H9 (cell line): Measurements from ENCODE around the gene SPATA16. TPM values are rescaled to one million over a fixed set of nuclear protein-coding genes. Genes with fewer than 3 reads are reported as not detected.

Experiments
- DNase-seq: peaks from one replicate; pipeline ENCODE4 v3.0.0-alpha.2; 2017
- H2AFZ ChIP-seq: one replicate; pipeline ENCODE4 v1.6.1; 2013; ENCODE audit warnings: mild to moderate bottlenecking, low read length, control low read depth, moderate library complexity
- H2AK5ac ChIP-seq: 2 replicates; pipeline ENCODE4 v1.6.1; 2013; ENCODE audit warnings: low read length, control low read depth, mixed read lengths; ENCODE audit not compliant: insufficient read length
- H2BK120ac ChIP-seq: one replicate; pipeline ENCODE4 v1.6.1; 2013; ENCODE audit warnings: low read depth, mild to moderate bottlenecking, low read length, control low read depth, inconsistent platforms; ENCODE audit not compliant: poor library complexity, severe bottlenecking
- H2BK12ac ChIP-seq: 2 replicates; pipeline ENCODE4 v1.6.1; 2013; ENCODE audit warnings: low read length, control low read depth, mixed read lengths, low read depth; ENCODE audit not compliant: insufficient read length
- H2BK15ac ChIP-seq: 2 replicates; pipeline ENCODE4 v1.6.1; 2013; ENCODE audit warnings: low read depth, low read length, control low read depth
- H2BK20ac ChIP-seq: one replicate; pipeline ENCODE4 v1.6.1; 2013; ENCODE audit warnings: low read depth, mild to moderate bottlenecking, low read length, control low read depth, inconsistent platforms; ENCODE audit not compliant: poor library complexity, severe bottlenecking
- H2BK5ac ChIP-seq: 2 replicates; pipeline ENCODE4 v1.6.1; 2013; ENCODE audit warnings: low read length, control low read depth, mixed read lengths; ENCODE audit not compliant: insufficient read length
- H3K14ac ChIP-seq: 2 replicates; pipeline ENCODE4 v1.6.1; 2013; ENCODE audit warnings: low read length, control low read depth; ENCODE audit not compliant: insufficient read depth
- H3K18ac ChIP-seq: 2 replicates; pipeline ENCODE4 v1.6.1; 2013; ENCODE audit warnings: low read depth, mild to moderate bottlenecking, mixed read lengths, low read length, control low read depth; ENCODE audit not compliant: insufficient read length
- H3K23ac ChIP-seq: 2 replicates; pipeline ENCODE4 v1.6.1; 2013; ENCODE audit warnings: low read length, control low read depth, mixed read lengths, low read depth; ENCODE audit not compliant: insufficient read length
- H3K23me2 ChIP-seq: 2 replicates; pipeline ENCODE4 v1.6.1; 2013; ENCODE audit warnings: low read depth, mild to moderate bottlenecking, mixed read lengths, low read length, control low read depth; ENCODE audit not compliant: insufficient read length, poor library complexity, severe bottlenecking
- H3K27ac ChIP-seq: 2 replicates; pipeline ENCODE4 v1.5.1; 2013; ENCODE audit warnings: low read length, control low read depth, mixed read lengths, low read depth; ENCODE audit not compliant: insufficient read length
- H3K27me3 ChIP-seq: 2 replicates; pipeline ENCODE4 v1.6.1; 2013; ENCODE audit warnings: low read length, control low read depth, inconsistent platforms; ENCODE audit not compliant: insufficient read depth
- H3K4ac ChIP-seq: 2 replicates; pipeline ENCODE4 v1.6.1; 2013; ENCODE audit warnings: low read depth, mild to moderate bottlenecking, control low read depth, inconsistent platforms, low read length, moderate library complexity
- H3K4me1 ChIP-seq: 2 replicates; pipeline ENCODE4 v1.6.1; 2013; ENCODE audit warnings: low read length, control low read depth, inconsistent platforms; ENCODE audit not compliant: insufficient read depth
- H3K4me2 ChIP-seq: 2 replicates; pipeline ENCODE4 v1.6.1; 2013; ENCODE audit warnings: low read length, control low read depth, mixed read lengths; ENCODE audit not compliant: insufficient read length, insufficient read depth
- H3K56ac ChIP-seq: 2 replicates; pipeline ENCODE4 v1.6.1; 2013; ENCODE audit warnings: low read depth, mild to moderate bottlenecking, mixed read lengths, low read length, control low read depth; ENCODE audit not compliant: insufficient read length
- H3K79me1 ChIP-seq: 2 replicates; pipeline ENCODE4 v1.6.1; 2013; ENCODE audit warnings: low read depth, mild to moderate bottlenecking, moderate library complexity, low read length, control low read depth, inconsistent platforms; ENCODE audit not compliant: insufficient read depth, poor library complexity, severe bottlenecking
- H3K79me2 ChIP-seq: 2 replicates; pipeline ENCODE4 v1.6.1; 2013; ENCODE audit warnings: low read length, control low read depth, inconsistent platforms; ENCODE audit not compliant: insufficient read depth
- H3K9ac ChIP-seq: 2 replicates; pipeline ENCODE4 v1.6.1; 2013; ENCODE audit warnings: low read length, control low read depth, mixed read lengths; ENCODE audit not compliant: insufficient read length; ENCODE audit errors: extremely low read depth
- H3K9me3 ChIP-seq: one replicate; pipeline ENCODE4 v1.6.1; 2013; ENCODE audit warnings: low read depth, low read length, inconsistent platforms; ENCODE audit not compliant: control insufficient read depth
- H3T11ph ChIP-seq: one replicate; pipeline ENCODE4 v1.6.1; 2013; ENCODE audit warnings: mild to moderate bottlenecking, low read length, control low read depth, inconsistent platforms
- H4K20me1 ChIP-seq: one replicate; pipeline ENCODE4 v1.6.1; 2013; ENCODE audit not compliant: control insufficient read depth, insufficient read length, insufficient read depth
- H4K5ac ChIP-seq: 2 replicates; pipeline ENCODE4 v1.6.1; 2013; ENCODE audit warnings: low read depth, mild to moderate bottlenecking, mixed read lengths, low read length, control low read depth; ENCODE audit not compliant: insufficient read length
- H4K8ac ChIP-seq: replicated peaks from 2 replicates; pipeline ENCODE4 v1.6.1; 2013; ENCODE audit warnings: low read length, control low read depth, mixed read lengths, low read depth; ENCODE audit not compliant: insufficient read length
- H4K91ac ChIP-seq: 2 replicates; pipeline ENCODE4 v1.6.1; 2013; ENCODE audit warnings: low read depth, mild to moderate bottlenecking, moderate library complexity, mixed read lengths, low read length, control low read depth; ENCODE audit not compliant: insufficient read length
- H3K27ac Mint-ChIP-seq, 3 experiments: 2 replicates in 2 of 3; 3 replicates in 1 of 3; pipeline ENCODE4 v1.8.0; 2020 to 2021; ENCODE audit warnings: mixed read lengths in 3 of 3, mild to moderate bottlenecking in 1 of 3, moderate library complexity in 1 of 3
- H3K27me3 Mint-ChIP-seq: 2 replicates; pipeline ENCODE4 v1.8.0; 2021; ENCODE audit warnings: low read depth, mild to moderate bottlenecking, moderate library complexity, mixed read lengths
- H3K36me3 Mint-ChIP-seq, 3 experiments: 2 replicates in 2 of 3; 3 replicates in 1 of 3; pipeline ENCODE4 v1.8.0; 2020 to 2021; ENCODE audit warnings: low read depth in 3 of 3, mixed read lengths in 3 of 3; ENCODE audit not compliant: insufficient read depth in 1 of 3
- H3K4me1 Mint-ChIP-seq, 2 experiments: 2 replicates each; pipeline ENCODE4 v1.8.0; 2020; ENCODE audit warnings: mixed read lengths in 2 of 2
- H3K4me3 Mint-ChIP-seq, 2 experiments: 2 replicates in 1 of 2; 3 replicates in 1 of 2; pipeline ENCODE4 v1.8.0; 2020 to 2021; ENCODE audit warnings: mild to moderate bottlenecking in 2 of 2, mixed read lengths in 2 of 2, moderate library complexity in 1 of 2
- H3K9me3 Mint-ChIP-seq, 2 experiments: 2 replicates in 1 of 2; 3 replicates in 1 of 2; pipeline ENCODE4 v1.8.0; 2020; ENCODE audit warnings: mild to moderate bottlenecking in 2 of 2, mixed read lengths in 2 of 2, moderate library complexity in 1 of 2
- WGBS: extraction: QIAGEN DNeasy Blood & Tissue Kit; methylation state at CpG from one replicate; pipeline ENCODE4 v1.1.7; 2013; ENCODE audit warnings: missing lambda C conversion rate, low lambda C conversion rate, mixed read lengths; ENCODE audit not compliant: insufficient read length; ENCODE audit errors: extremely low coverage; 5-methylcytosine and 5-hydroxymethylcytosine counted together
- total RNA-seq: library from RNA; stranded (reverse); gene quantifications from 2 replicates; pipeline ENCODE4 v1.2.1, GENCODE V29; 2021
- TF ChIP-seq, protein P1 (sequence below): fragments of 200-600 bp; sonication (generic); conservative IDR thresholded peaks from 3 replicates; pipeline ENCODE4 v1.8.0; 2021; ENCODE audit warnings: antibody characterized with exemption, mild to moderate bottlenecking

SPATA16 gene
- total RNA-seq, 1 experiment from 2014 or later, result not detected

DNA sequence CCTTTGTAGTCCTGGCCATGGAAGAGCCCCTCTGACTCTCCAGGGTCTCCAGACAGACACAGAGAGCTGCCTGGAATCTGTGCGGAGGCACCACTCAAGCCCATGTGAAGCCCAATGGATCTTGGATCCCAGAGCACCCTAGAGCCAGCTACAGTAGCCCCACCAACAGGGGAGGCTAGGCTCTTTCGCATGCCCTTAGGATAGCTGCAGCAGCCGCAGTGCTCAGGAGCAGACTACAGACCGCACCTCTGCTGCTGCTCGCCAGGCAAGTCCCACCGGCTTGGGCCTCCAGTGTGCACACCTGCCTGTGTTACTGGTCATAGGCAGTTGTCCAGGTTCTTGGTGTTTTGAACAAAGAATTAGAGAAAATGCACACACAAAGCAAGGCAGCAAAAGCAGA, 131.6 kb downstream of the SPATA16 start:
- no peak overlapping the region for H2BK12ac ChIP-seq
- H4K20me1 ChIP-seq, result no peaks in the 10 kb centered on the region
- H3K18ac ChIP-seq, result no peak overlapping the region
- H2BK120ac ChIP-seq, result no peak overlapping the region
- no peak overlapping the region for H4K91ac ChIP-seq
- H3K23ac ChIP-seq, result no peak overlapping the region
- no peak overlapping the region for H2BK15ac ChIP-seq
- H4K8ac ChIP-seq, result no peak overlapping the region
- H3K4me1 ChIP-seq, result no peaks in the 10 kb centered on the region
- H3K27ac Mint-ChIP-seq, result no peak overlapping the region
- no peaks in the 10 kb centered on the region for H3K79me1 ChIP-seq
- no peak overlapping the region for H3K4me3 Mint-ChIP-seq
- H3K4me1 Mint-ChIP-seq, result peaks cover 3 to 9% of the 10 kb centered on the region in 2 experiments; a peak in 3 of 4 replicates
- H3K9me3 ChIP-seq, result no peaks in the 10 kb centered on the region
- H3K56ac ChIP-seq, result no peak overlapping the region
- H3K14ac ChIP-seq, result no peak overlapping the region
- no peak overlapping the region for H3K4ac ChIP-seq
- no peak overlapping the region for H4K5ac ChIP-seq
- peak; percentile 32 for DNase-seq
- H3K9me3 Mint-ChIP-seq, result no peaks in the 10 kb centered on the region; a peak in 1 of 5 replicates
- no peak overlapping the region for H3K4me2 ChIP-seq
- no peaks in the 10 kb centered on the region for H3K27me3 Mint-ChIP-seq
- no peak overlapping the region for H3K9ac ChIP-seq
- no CpG with 5 or more reads among the region's 6 CpGs for WGBS
- TF ChIP-seq, protein P1, sequence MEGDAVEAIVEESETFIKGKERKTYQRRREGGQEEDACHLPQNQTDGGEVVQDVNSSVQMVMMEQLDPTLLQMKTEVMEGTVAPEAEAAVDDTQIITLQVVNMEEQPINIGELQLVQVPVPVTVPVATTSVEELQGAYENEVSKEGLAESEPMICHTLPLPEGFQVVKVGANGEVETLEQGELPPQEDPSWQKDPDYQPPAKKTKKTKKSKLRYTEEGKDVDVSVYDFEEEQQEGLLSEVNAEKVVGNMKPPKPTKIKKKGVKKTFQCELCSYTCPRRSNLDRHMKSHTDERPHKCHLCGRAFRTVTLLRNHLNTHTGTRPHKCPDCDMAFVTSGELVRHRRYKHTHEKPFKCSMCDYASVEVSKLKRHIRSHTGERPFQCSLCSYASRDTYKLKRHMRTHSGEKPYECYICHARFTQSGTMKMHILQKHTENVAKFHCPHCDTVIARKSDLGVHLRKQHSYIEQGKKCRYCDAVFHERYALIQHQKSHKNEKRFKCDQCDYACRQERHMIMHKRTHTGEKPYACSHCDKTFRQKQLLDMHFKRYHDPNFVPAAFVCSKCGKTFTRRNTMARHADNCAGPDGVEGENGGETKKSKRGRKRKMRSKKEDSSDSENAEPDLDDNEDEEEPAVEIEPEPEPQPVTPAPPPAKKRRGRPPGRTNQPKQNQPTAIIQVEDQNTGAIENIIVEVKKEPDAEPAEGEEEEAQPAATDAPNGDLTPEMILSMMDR, result no peak
- no peak overlapping the region for H2AK5ac ChIP-seq
- no peak overlapping the region for H2BK20ac ChIP-seq
- H2BK5ac ChIP-seq, result no peak overlapping the region
- H3K36me3 Mint-ChIP-seq, result peaks cover 0 to 4% (median 3%) of the 10 kb centered on the region in 3 experiments; a peak in 2 of 7 replicates
- H3K79me2 ChIP-seq, result no peaks in the 10 kb centered on the region
- no peak overlapping the region for H2AFZ ChIP-seq
- H3K23me2 ChIP-seq, result no peaks in the 10 kb centered on the region
- no peak overlapping the region for H3K27ac ChIP-seq
- H3K27me3 ChIP-seq, result no peaks in the 10 kb centered on the region
- H3T11ph ChIP-seq, result no peak overlapping the region
